Adipocyte (in vitro differentiated cells): Measurements from ENCODE around the gene EZH2.

Experiments
- DNase-seq: peaks from one replicate; pipeline ENCODE4 v3.0.0-alpha.2; 2015; ENCODE audit warnings: low read depth
- H3K27me3 ChIP-seq: replicated peaks from 2 replicates; pipeline ENCODE4 v1.7.0; 2013; ENCODE audit warnings: mild to moderate bottlenecking, low read length, moderate library complexity; ENCODE audit not compliant: control insufficient read depth, insufficient read depth
- H3K36me3 ChIP-seq: 2 replicates; pipeline ENCODE4 v1.7.0; 2013; ENCODE audit warnings: low read length, mild to moderate bottlenecking, moderate library complexity; ENCODE audit not compliant: control insufficient read depth, insufficient read depth, severe bottlenecking
- H3K4me1 ChIP-seq: 2 replicates; pipeline ENCODE4 v1.7.0; 2013; ENCODE audit warnings: mild to moderate bottlenecking, low read length, moderate library complexity; ENCODE audit not compliant: control insufficient read depth, insufficient read depth
- H3K4me3 ChIP-seq: 2 replicates; pipeline ENCODE4 v1.7.0; 2013; ENCODE audit warnings: mild to moderate bottlenecking, low read length, moderate library complexity
- H3K9ac ChIP-seq: 2 replicates; pipeline ENCODE4 v1.7.0; 2013; ENCODE audit warnings: mild to moderate bottlenecking, low read length, moderate library complexity
- H3K9me3 ChIP-seq: 2 replicates; pipeline ENCODE4 v1.7.0; 2013; ENCODE audit warnings: mild to moderate bottlenecking, low read length, moderate library complexity; ENCODE audit not compliant: control insufficient read depth

Gene EZH2

DNA sequence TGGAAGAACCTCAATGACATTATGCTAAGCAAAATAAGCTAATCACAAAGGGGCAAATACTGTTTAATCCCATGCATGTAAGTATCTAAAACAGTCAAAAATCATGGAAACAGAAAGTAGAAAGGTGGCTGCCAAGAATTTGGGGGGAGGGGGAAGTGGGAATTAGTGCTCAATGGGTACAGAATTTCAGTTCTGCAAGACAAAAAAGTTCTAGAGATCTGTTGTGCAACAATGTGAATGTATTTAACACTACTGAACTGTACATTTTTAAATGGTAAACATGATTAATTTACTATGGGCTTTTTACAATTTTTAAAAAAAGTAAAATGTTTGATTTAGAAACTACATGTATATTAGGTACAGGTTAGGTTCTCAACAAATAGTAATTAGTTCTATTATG is 11.9 kb downstream of the EZH2 start:
- DNase-seq = no peak
- Histone ChIP-seq H3K9me3 (no peaks in the 10 kb centered on the region), H3K9ac (no peak overlapping the region), H3K4me3 (no peak overlapping the region), H3K27me3 (no peaks in the 10 kb centered on the region), H3K4me1 (no peaks in the 10 kb centered on the region), H3K36me3 (no peaks in the 10 kb centered on the region)

DNA sequence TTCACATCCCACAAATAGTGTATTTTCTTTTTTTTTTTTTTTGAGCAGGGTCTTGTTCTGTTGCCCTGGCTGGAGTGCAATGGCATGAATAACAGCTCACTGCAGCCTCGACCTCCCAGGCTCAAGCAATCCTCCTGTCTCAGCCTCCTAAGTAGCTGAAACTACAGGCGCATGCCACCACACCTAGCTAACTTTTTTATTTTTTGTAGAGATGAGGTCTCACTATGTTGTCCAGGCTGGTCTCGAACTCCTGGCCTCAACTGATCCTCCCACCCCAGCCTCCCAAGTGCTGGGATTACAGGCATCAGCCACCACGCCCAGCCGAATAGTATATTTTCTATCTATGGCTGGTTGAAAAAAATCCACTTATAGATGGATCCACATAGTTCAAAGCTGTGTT is 12.5 kb downstream of the EZH2 start:
- Histone ChIP-seq H3K9ac (no peak overlapping the region), H3K9me3 (no peaks in the 10 kb centered on the region), H3K36me3 (no peaks in the 10 kb centered on the region), H3K4me3 (no peak overlapping the region), H3K27me3 (no peaks in the 10 kb centered on the region), H3K4me1 (no peaks in the 10 kb centered on the region)
- DNase-seq = no peak

DNA sequence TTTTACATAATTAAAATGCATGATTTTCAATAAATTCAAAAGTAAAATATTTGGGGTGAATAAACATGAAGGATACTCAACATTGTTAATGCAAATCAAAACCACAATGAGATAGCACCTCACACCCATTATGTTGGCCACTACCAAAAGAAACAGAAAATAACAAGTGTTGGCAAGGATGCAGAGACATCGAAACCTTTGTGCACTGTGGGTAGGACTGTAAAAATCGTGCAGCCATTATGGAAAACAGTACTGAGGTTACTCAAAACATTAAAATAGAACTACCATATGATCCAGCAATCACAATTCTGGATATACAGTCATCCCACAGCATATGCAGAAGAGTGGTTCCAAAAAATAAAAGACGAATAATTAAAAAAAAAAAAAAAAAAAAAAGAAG is 13.1 kb downstream of the EZH2 start:
- Histone ChIP-seq H3K4me1 (no peaks in the 10 kb centered on the region), H3K9ac (no peak overlapping the region), H3K36me3 (no peaks in the 10 kb centered on the region), H3K9me3 (no peaks in the 10 kb centered on the region), H3K4me3 (no peak overlapping the region), H3K27me3 (no peaks in the 10 kb centered on the region)
- DNase-seq = no peak

DNA sequence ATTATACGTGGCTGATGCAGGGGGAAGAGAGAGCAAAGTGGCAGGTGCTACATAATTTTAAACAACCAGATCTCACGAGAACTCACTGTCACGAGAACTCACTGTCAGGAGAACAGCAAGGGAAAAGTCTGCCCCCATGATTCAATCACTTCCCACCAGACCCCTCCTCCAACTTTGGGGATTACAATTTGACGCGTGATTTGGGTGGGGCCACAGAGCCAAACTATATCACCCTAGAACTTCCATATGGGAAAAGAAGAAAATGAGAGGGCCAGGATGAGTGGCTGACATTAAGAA is 15.8 kb downstream of the EZH2 start:
- Histone ChIP-seq H3K4me1 (no peaks in the 10 kb centered on the region), H3K4me3 (no peak overlapping the region), H3K27me3 (no peaks in the 10 kb centered on the region), H3K9me3 (no peaks in the 10 kb centered on the region), H3K36me3 (no peaks in the 10 kb centered on the region), H3K9ac (no peak overlapping the region)
- no peak for DNase-seq

- Histone ChIP-seq H3K4me1 (no peaks in the 10 kb centered on the region), H3K9me3 (no peaks in the 10 kb centered on the region), H3K9ac (no peak overlapping the region), H3K36me3 (no peaks in the 10 kb centered on the region), H3K27me3 (no peaks in the 10 kb centered on the region), H3K4me3 (no peak overlapping the region)
- DNase-seq = no peak
Observed at GRCh38 chr7:148867596-148868377, 16.3 kb downstream of the EZH2 start.

- H3K9me3 ChIP-seq = no peaks in the 10 kb centered on the region
- no peak overlapping the region for H3K4me3 ChIP-seq
- H3K36me3 ChIP-seq = no peaks in the 10 kb centered on the region
- no peak for DNase-seq
- H3K9ac ChIP-seq = no peak overlapping the region
- no peaks in the 10 kb centered on the region for H3K4me1 ChIP-seq
- H3K27me3 ChIP-seq = no peaks in the 10 kb centered on the region
Observed at GRCh38 chr7:148866362-148866761, 17.7 kb downstream of the EZH2 start.

DNA sequence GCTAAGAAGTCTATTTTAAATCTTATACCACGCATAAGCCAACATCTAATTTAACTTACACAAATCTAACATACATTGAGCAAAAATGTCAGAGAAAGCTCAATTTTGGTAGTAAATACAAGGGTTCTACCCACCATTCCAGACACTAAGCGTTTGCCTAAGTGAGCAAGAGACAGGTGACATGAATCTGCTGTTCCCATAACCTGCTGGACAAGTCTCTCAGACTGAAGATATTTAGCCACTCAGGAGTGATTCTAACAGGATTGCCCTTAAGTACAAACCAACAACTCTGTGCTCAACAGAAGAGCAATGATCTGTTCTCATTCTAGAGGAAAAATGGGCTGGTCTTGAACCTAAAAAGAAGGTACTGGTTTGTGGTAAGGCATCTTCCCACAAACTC is 18.8 kb downstream of the EZH2 start:
- Histone ChIP-seq H3K9me3 (no peaks in the 10 kb centered on the region), H3K4me1 (no peaks in the 10 kb centered on the region), H3K9ac (no peak overlapping the region), H3K4me3 (no peak overlapping the region), H3K27me3 (no peaks in the 10 kb centered on the region), H3K36me3 (no peaks in the 10 kb centered on the region)
- no peak for DNase-seq

GRCh38 chr7:148863324-148863723 is 20.8 kb downstream of the EZH2 start:
- DNase-seq = no peak
- no peaks in the 10 kb centered on the region for H3K9me3 ChIP-seq
- H3K36me3 ChIP-seq = no peaks in the 10 kb centered on the region
- no peaks in the 10 kb centered on the region for H3K4me1 ChIP-seq
- H3K4me3 ChIP-seq = no peak overlapping the region
- no peak overlapping the region for H3K9ac ChIP-seq
- no peaks in the 10 kb centered on the region for H3K27me3 ChIP-seq

DNA sequence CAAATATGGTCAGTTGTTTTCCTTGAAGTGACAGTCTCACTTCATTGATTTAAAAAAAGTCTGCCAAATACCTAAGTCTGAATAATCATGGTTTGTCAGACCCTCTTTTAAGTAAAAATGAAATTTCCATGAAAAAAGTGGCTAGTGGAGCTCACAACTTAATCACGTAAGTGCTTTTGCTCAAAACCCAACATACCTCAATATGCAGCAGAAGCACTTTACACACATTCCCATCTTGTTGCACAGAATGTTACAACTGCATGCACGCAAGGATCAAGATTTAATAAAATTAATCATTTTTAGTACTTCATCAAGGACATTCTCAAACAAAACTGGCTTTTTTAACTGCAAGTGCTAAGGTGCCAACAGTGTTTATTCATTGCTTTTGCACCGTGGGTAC is 21.6 kb downstream of the EZH2 start:
- no peak for DNase-seq
- no peaks in the 10 kb centered on the region for H3K36me3 ChIP-seq
- no peaks in the 10 kb centered on the region for H3K4me1 ChIP-seq
- H3K4me3 ChIP-seq = no peak overlapping the region
- H3K27me3 ChIP-seq = no peaks in the 10 kb centered on the region
- H3K9me3 ChIP-seq = no peaks in the 10 kb centered on the region
- no peak overlapping the region for H3K9ac ChIP-seq

GRCh38 chr7:148858489-148858888 is 25.6 kb downstream of the EZH2 start:
- Histone ChIP-seq H3K27me3 (no peaks in the 10 kb centered on the region), H3K4me3 (no peak overlapping the region), H3K9me3 (no peaks in the 10 kb centered on the region), H3K4me1 (peaks cover 5% of the 10 kb centered on the region), H3K9ac (no peak overlapping the region), H3K36me3 (no peaks in the 10 kb centered on the region)
- DNase-seq = no peak

DNA sequence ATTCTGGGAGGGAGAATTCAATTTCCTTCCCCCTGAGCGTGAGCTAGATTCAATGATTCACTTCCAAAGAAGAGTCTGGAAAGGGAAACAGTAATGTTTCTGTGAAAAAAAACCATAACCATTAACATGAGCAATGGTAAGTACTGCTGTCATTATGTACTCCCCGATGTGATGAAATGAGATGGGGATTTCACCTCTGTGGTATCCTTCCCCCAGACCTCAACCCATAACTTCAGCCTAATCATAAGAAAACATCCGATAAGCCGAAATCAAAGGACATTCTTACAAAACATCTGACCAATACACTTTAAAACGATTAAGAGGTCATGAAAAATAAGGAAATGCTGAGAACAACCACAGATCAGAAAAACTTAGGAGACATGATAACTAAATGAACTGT is 27.2 kb downstream of the EZH2 start:
- Histone ChIP-seq H3K27me3 (no peaks in the 10 kb centered on the region), H3K36me3 (no peaks in the 10 kb centered on the region), H3K4me1 (peaks cover 5% of the 10 kb centered on the region), H3K9me3 (no peaks in the 10 kb centered on the region), H3K4me3 (peak overlapping the region; percentile 81), H3K9ac (peak overlapping the region; percentile 42)
- DNase-seq = no peak

DNA sequence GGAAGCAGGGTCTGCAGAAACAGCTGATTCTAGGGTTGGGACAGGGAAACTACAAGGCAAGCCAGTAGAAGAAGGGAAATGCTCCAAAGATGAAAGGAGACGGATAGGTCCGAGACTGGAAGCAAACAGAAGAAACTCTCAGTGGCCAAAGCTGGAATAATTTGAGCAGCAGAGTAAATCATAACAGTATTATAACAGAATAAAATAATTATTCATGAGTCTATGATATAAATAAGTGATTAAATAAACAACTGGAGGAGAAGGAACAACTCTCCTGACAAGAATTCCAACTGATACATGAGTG is 27.6 kb downstream of the EZH2 start:
- no peaks in the 10 kb centered on the region for H3K36me3 ChIP-seq
- no peaks in the 10 kb centered on the region for H3K9me3 ChIP-seq
- peak overlapping the region; percentile 81 for H3K4me3 ChIP-seq
- H3K9ac ChIP-seq = peak overlapping the region; percentile 42
- DNase-seq = no peak
- H3K27me3 ChIP-seq = no peaks in the 10 kb centered on the region
- peaks cover 5% of the 10 kb centered on the region for H3K4me1 ChIP-seq
